ENCODE measurements around the gene ETV6. TPM values are rescaled to one million over a fixed set of nuclear protein-coding genes. Genes with fewer than 3 reads are reported as not detected.
A peak's percentile ranks its signal among the peaks of the same experiment; 100 is the strongest.

The ETV6 gene
- total and polyA plus RNA-seq, 2 of the 8 experiments (the other 6 are each of a cell fraction or from before 2014, with no cell fraction given) = 5.5 to 23.9 TPM

- no peak for TF ChIP-seq SIRT6 (IDR thresholded peaks at IDR 0.05; ENCODE audit: low read length)
- TF ChIP-seq BRCA1 (IDR thresholded peaks at IDR 0.05; ENCODE audit: low read depth, low read length) = no peak
- TF ChIP-seq HDAC2 (IDR thresholded peaks at IDR 0.05; ENCODE audit: borderline replicate concordance in 1 of 2, low read depth in 2 of 2, low read length in 2 of 2) = 0 out of 4 replicates have a peak, but pooled peaks of 1 of the 2 experiments have one; percentile 42
- TF ChIP-seq SIN3A (conservative IDR thresholded peaks at IDR 0.05 in 1 of 2, IDR thresholded peaks at IDR 0.05 in 1 of 2; ENCODE audit: low read depth in 1 of 2, low read length in 2 of 2) = no peak
- no peak for TF ChIP-seq KDM1A (IDR thresholded peaks at IDR 0.05; ENCODE audit: borderline replicate concordance, low read length)
- TF ChIP-seq JUND (IDR thresholded peaks at IDR 0.05; ENCODE audit: low read length) = 0 out of 2 replicates have a peak, but pooled peaks have one; percentile 5
- no peak for TF ChIP-seq POLR2AphosphoS5 (IDR thresholded peaks at IDR 0.05; ENCODE audit: low read depth, low read length)
- no peak for TF ChIP-seq EP300 (IDR thresholded peaks at IDR 0.05; ENCODE audit: borderline replicate concordance in 1 of 2, low read depth in 2 of 2, low read length in 2 of 2)
- peak; percentile 73 for TF ChIP-seq ASH2L (IDR thresholded peaks at IDR 0.05; ENCODE audit: low read length)
- no peak for TF ChIP-seq TCF12 (IDR thresholded peaks at IDR 0.05; ENCODE audit: low read depth, low read length)
These were observed 177.9 kb downstream of the ETV6 start (continued) for GRCh38 chr12:11827091-11828061.

Measured in H1 (cell line).